GM19463 (cell line): Measurements from ENCODE around the gene NFS1.
A peak's percentile ranks its signal among the peaks of the same experiment; 100 is the strongest.
"Not testable (repeated sequence)": the region's sequence is repeated elsewhere in the genome, so short reads cannot be mapped to it uniquely, and the experiment has no call there.

Experiments used
- ATAC-seq: cut with Tn5 transposase; IDR thresholded peaks from one replicate; pipeline ENCODE4 v1.9.1; 2021; ENCODE audit warnings: mild to moderate bottlenecking, moderate library complexity; ENCODE audit not compliant: unreplicated experiment

Gene NFS1

GRCh38 chr20:35699127-35699956, at the start of gene NFS1, which contains the start of gene ROMO1:
NFS1 (minus strand) TSS chr20:35699352; CDS start chr20:35699288, 64 bp downstream.
ROMO1 (plus strand) TSS chr20:35699405; CDS start chr20:35699633, 228 bp downstream.
- ATAC-seq, result peak; percentile 89

GRCh38 chr20:35744492-35744841, 45.3 kb upstream of the NFS1 start:
- ATAC-seq, result not testable (repeated sequence)

- ATAC-seq, result no peak
These were observed 44.7 kb upstream of the NFS1 start for GRCh38 chr20:35743693-35744491.

- no peak for ATAC-seq
These were observed 43.8 kb upstream of the NFS1 start for GRCh38 chr20:35742741-35743523.

- peak; percentile 85 for ATAC-seq
These were observed 43.0 kb upstream of the NFS1 start, which contains the start of gene RBM39 for GRCh38 chr20:35741892-35742740. RBM39 (minus strand) TSS chr20:35742260; CDS start chr20:35740874, 1,386 bp downstream.

GRCh38 chr20:35739294-35740163, 40.4 kb upstream of the NFS1 start:
- ATAC-seq, result no peak

- no peak for ATAC-seq
These were observed 39.4 kb upstream of the NFS1 start for GRCh38 chr20:35738410-35739179.

GRCh38 chr20:35737865-35738333, 38.7 kb upstream of the NFS1 start:
- no peak for ATAC-seq

GRCh38 chr20:35735826-35736470, 36.8 kb upstream of the NFS1 start:
- no peak for ATAC-seq

- no peak for ATAC-seq
These were observed 35.9 kb upstream of the NFS1 start for GRCh38 chr20:35734777-35735649.

- no peak for ATAC-seq
These were observed 35.2 kb upstream of the NFS1 start for GRCh38 chr20:35734374-35734773.

- no peak for ATAC-seq
These were observed 33.5 kb upstream of the NFS1 start for GRCh38 chr20:35732644-35732982.

GRCh38 chr20:35731862-35732643, 32.9 kb upstream of the NFS1 start:
- no peak for ATAC-seq

GRCh38 chr20:35731469-35731788, 32.3 kb upstream of the NFS1 start:
- ATAC-seq, result no peak

GRCh38 chr20:35730583-35731468, 31.7 kb upstream of the NFS1 start:
- no peak for ATAC-seq
